CD14-positive monocyte (primary cell): ENCODE measurements around the gene GRIA3. TPM values are rescaled to one million over a fixed set of nuclear protein-coding genes. Genes with fewer than 3 reads are reported as not detected.
"Not testable (repeated sequence)": the region's sequence is repeated elsewhere in the genome, so short reads cannot be mapped to it uniquely, and the experiment has no call there.

ENCODE experiments used
- DNase-seq, 3 donors: peaks; one replicate each; pipeline ENCODE4 v3.0.0-alpha.2; 2011 to 2022
- H2AFZ ChIP-seq: 2 replicates; pipeline ENCODE4 v1.6.0; 2012; ENCODE audit warnings: mild to moderate bottlenecking, low read depth, low read length, inconsistent platforms; ENCODE audit not compliant: insufficient read depth, poor library complexity, severe bottlenecking
- H3K27ac ChIP-seq, 2 donors: 1 replicate in 1 of 2; 2 replicates in 1 of 2; pipeline ENCODE4 v1.5.1; 2012 to 2013; ENCODE audit warnings: low read length in 2 of 2, control low read depth in 1 of 2, inconsistent platforms in 1 of 2, low read depth in 1 of 2, mild to moderate bottlenecking in 1 of 2
- H3K27me3 ChIP-seq, 2 donors: one replicate each; pipeline versions ENCODE4 v1.6.0 to v1.6.1; 2011 to 2013; ENCODE audit warnings: low read length in 2 of 2; ENCODE audit not compliant: control insufficient read depth in 2 of 2, insufficient read depth in 2 of 2
- H3K36me3 ChIP-seq, 2 donors: replicated peaks in 1 of 2; 1 replicate in 1 of 2; 2 replicates in 1 of 2; pipeline versions ENCODE4 v1.5.1 to v1.6.1; 2012 to 2013; ENCODE audit warnings: low read length in 2 of 2, control low read depth in 1 of 2, inconsistent platforms in 1 of 2, mild to moderate bottlenecking in 1 of 2; ENCODE audit not compliant: insufficient read depth in 2 of 2, control insufficient read depth in 1 of 2
- H3K4me1 ChIP-seq, 2 donors: 1 replicate in 1 of 2; 2 replicates in 1 of 2; pipeline versions ENCODE4 v1.5.1 to v1.6.1; 2012 to 2013; ENCODE audit warnings: low read length in 2 of 2, control low read depth in 1 of 2, inconsistent platforms in 1 of 2, mild to moderate bottlenecking in 1 of 2, moderate library complexity in 1 of 2; ENCODE audit not compliant: insufficient read depth in 2 of 2, control insufficient read depth in 1 of 2
- H3K4me2 ChIP-seq: replicated peaks from 2 replicates; pipeline ENCODE3; 2012; ENCODE audit warnings: low read length, moderate library complexity, mild to moderate bottlenecking; ENCODE audit not compliant: poor library complexity, severe bottlenecking; ENCODE audit errors: extremely low read depth
- H3K4me3 ChIP-seq, 3 experiments: fragments of 200-600 bp in 1 of 3; sonication (generic) in 1 of 3; replicated peaks in 1 of 3; 1 replicate in 2 of 3; 2 replicates in 1 of 3; pipeline ENCODE4 v1.5.1; 2011 to 2013; ENCODE audit warnings: low read length in 3 of 3, mild to moderate bottlenecking in 3 of 3, control low read depth in 2 of 3, low read depth in 2 of 3, inconsistent platforms in 1 of 3, moderate library complexity in 1 of 3
- H3K79me2 ChIP-seq: 2 replicates; pipeline ENCODE4 v1.6.0; 2012; ENCODE audit warnings: mild to moderate bottlenecking, control low read depth, inconsistent platforms, low read length, moderate library complexity; ENCODE audit not compliant: insufficient read depth
- H3K9ac ChIP-seq: 2 replicates; pipeline ENCODE4 v1.6.0; 2017; ENCODE audit warnings: low read length, mild to moderate bottlenecking; ENCODE audit not compliant: insufficient read depth, poor library complexity, severe bottlenecking
- H3K9me3 ChIP-seq, 2 donors: replicated peaks in 1 of 2; 1 replicate in 1 of 2; 2 replicates in 1 of 2; pipeline versions ENCODE4 v1.5.1 to v1.6.1; 2012 to 2013; ENCODE audit warnings: low read length in 2 of 2, control low read depth in 1 of 2; ENCODE audit not compliant: control insufficient read depth in 1 of 2, insufficient read depth in 1 of 2
- H4K20me1 ChIP-seq: 2 replicates; pipeline ENCODE4 v1.6.0; 2012; ENCODE audit warnings: mild to moderate bottlenecking, low read length, control low read depth, moderate library complexity; ENCODE audit not compliant: insufficient read depth
- H3K27ac Mint-ChIP-seq, 7 donors: one replicate each; pipeline ENCODE4 v1.8.0; 2020; ENCODE audit warnings: mild to moderate bottlenecking in 7 of 7, mixed read lengths in 7 of 7, moderate library complexity in 6 of 7, inconsistent platforms in 2 of 7
- H3K27me3 Mint-ChIP-seq, 3 donors: one replicate each; pipeline ENCODE4 v1.8.0; 2021 to 2022; ENCODE audit warnings: low read depth in 3 of 3, mild to moderate bottlenecking in 3 of 3, mixed read lengths in 3 of 3, moderate library complexity in 3 of 3, inconsistent platforms in 1 of 3
- H3K36me3 Mint-ChIP-seq, 2 donors: one replicate each; pipeline ENCODE4 v1.8.0; 2020; ENCODE audit warnings: mixed read lengths in 2 of 2, inconsistent platforms in 1 of 2, mild to moderate bottlenecking in 1 of 2
- H3K4me1 Mint-ChIP-seq: one replicate; pipeline ENCODE4 v1.8.0; 2020; ENCODE audit warnings: mild to moderate bottlenecking, mixed read lengths
- H3K4me3 Mint-ChIP-seq, 2 donors: one replicate each; pipeline ENCODE4 v1.8.0; 2020; ENCODE audit warnings: mild to moderate bottlenecking in 2 of 2, mixed read lengths in 2 of 2, moderate library complexity in 1 of 2
- H3K9me3 Mint-ChIP-seq, 7 donors: one replicate each; pipeline ENCODE4 v1.8.0; 2020 to 2022; ENCODE audit warnings: mixed read lengths in 7 of 7, mild to moderate bottlenecking in 6 of 7, moderate library complexity in 6 of 7, inconsistent platforms in 2 of 7
- CTCF ChIP-seq: fragments of 200-600 bp; IDR thresholded peaks from one replicate; pipeline ENCODE4 v1.8.0; 2022; ENCODE audit warnings: antibody characterized with exemption, mild to moderate bottlenecking
- WGBS: methylation state at CpG from one replicate; pipeline ENCODE4 v1.1.5; 2013; ENCODE audit warnings: missing lambda C conversion rate; ENCODE audit not compliant: insufficient coverage; 5-methylcytosine and 5-hydroxymethylcytosine counted together
- intact Hi-C, 2 donors: fragments of 100-400 bp; cut with micrococcal nuclease; formaldehyde crosslinking; loops; one replicate each; pipeline versions ENCODE4 v1.15.0 to v1.15.1; 2023
- polyA plus RNA-seq, 3 donors: library from polyadenylated mRNA; depleted of rRNA in 1 of 3; unstranded in 2 of 3; stranded (reverse) in 1 of 3; fragments of 300-500 nt in 2 of 3; fragments of >200 nt in 1 of 3; fragmentation: Illumina TruSeq in 2 of 3; gene quantifications; 1 replicate in 2 of 3; 2 replicates in 1 of 3; pipeline ENCODE4 v1.2.3, GENCODE V29; 2012 to 2021

The GRIA3 gene
- polyA plus RNA-seq, 3 donors: not detected

- Mint-ChIP-seq H3K36me3 (no peaks in the 10 kb centered on the region), H3K4me3 (no peak overlapping the region), H3K9me3 (peaks cover 2 to 10% (median 3%) of the 10 kb centered on the region in 7 donors), H3K4me1 (no peaks in the 10 kb centered on the region), H3K27ac (no peak overlapping the region), H3K27me3 (peaks cover 0 to 4% (median 2%) of the 10 kb centered on the region in 3 donors)
- Histone ChIP-seq H3K27me3 (no peaks in the 10 kb centered on the region), H4K20me1 (no peaks in the 10 kb centered on the region), H3K4me2 (no peak overlapping the region), H3K79me2 (no peaks in the 10 kb centered on the region), H3K4me3 (no peak overlapping the region), H2AFZ (no peak overlapping the region), H3K9ac (no peak overlapping the region), H3K9me3 (no peaks in the 10 kb centered on the region), H3K36me3 (no peaks in the 10 kb centered on the region), H3K4me1 (no peaks in the 10 kb centered on the region), H3K27ac (no peak overlapping the region)
- no peak for TF ChIP-seq CTCF
- intact Hi-C loops: no loop called here
- no CpG with 5 or more reads among the region's 5 CpGs for WGBS
- DNase-seq: no peak
Observed at GRCh38 chrX:123282241-123282640, 98.2 kb downstream of the GRIA3 start.

GRCh38 chrX:123283407-123283806 is 99.3 kb downstream of the GRIA3 start:
- peaks cover 2 to 12% (median 3%) of the 10 kb centered on the region in 7 donors for H3K9me3 Mint-ChIP-seq
- H3K79me2 ChIP-seq, H3K4me3 ChIP-seq, H3K4me1 ChIP-seq, H3K9ac ChIP-seq, H3K27me3 Mint-ChIP-seq, H3K4me3 Mint-ChIP-seq, H3K27ac Mint-ChIP-seq, H3K4me2 ChIP-seq, intact Hi-C loops, H3K36me3 ChIP-seq, DNase-seq, H3K4me1 Mint-ChIP-seq, H3K9me3 ChIP-seq, H2AFZ ChIP-seq, H4K20me1 ChIP-seq, H3K36me3 Mint-ChIP-seq, H3K27me3 ChIP-seq, H3K27ac ChIP-seq: not testable (repeated sequence)
- no CpG with 5 or more reads among the region's 6 CpGs for WGBS
